DMS153 (cell line): ENCODE data around the gene ADIPOR2.
A peak's percentile ranks its signal among the peaks of the same experiment; 100 is the strongest.
"Not testable (repeated sequence)": the region's sequence is repeated elsewhere in the genome, so short reads cannot be mapped to it uniquely, and the experiment has no call there.

Experiments used
- DNase-seq: peaks from one replicate; lab custom pipeline; 2025; lab: John Stamatoyannopoulos, UW

Gene ADIPOR2

DNA sequence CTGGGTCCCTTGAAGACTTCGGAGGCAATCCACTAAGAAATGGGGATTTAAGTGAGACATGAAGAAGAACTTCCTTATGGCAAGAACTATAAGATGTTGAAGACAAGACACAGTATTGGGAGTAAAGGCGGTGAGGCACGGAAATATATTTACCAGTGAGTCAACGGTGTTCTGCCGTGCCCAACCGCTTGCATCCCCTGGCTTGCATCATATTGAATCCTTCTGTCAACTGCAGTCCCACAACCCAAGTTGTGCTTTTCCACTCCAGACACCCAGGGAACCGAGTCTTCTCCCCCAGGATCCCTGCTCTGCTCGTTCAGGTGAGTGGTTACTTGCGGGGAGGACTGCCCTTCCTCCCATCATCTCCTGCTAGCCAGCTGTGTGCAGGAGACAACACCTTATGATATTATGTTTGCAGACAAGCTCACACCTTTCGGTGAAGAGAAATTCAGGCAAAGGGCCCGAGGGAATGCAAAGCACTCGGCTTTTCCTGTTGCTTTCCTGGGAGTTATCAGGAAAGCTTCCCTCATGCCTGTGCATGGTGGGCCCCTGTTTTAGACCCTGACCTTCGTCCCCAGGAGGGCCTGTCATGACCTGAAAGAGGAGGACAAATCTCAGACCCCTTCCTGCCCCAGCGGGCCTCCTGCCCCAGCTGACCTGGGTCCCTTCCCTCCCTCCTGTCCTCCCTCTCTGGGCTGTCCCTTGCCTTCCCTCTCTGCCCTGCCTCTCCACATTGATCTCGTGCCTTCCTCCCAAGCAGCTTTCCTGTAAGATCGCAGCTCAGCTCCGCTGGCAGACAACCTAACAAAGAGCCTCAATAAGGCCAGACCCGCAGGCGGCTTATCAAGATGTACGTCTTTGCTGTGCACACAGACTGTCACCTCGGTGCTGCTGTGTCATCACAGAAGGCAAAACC is 125.2 kb downstream of the ADIPOR2 start:
- DNase-seq: no peak

DNA sequence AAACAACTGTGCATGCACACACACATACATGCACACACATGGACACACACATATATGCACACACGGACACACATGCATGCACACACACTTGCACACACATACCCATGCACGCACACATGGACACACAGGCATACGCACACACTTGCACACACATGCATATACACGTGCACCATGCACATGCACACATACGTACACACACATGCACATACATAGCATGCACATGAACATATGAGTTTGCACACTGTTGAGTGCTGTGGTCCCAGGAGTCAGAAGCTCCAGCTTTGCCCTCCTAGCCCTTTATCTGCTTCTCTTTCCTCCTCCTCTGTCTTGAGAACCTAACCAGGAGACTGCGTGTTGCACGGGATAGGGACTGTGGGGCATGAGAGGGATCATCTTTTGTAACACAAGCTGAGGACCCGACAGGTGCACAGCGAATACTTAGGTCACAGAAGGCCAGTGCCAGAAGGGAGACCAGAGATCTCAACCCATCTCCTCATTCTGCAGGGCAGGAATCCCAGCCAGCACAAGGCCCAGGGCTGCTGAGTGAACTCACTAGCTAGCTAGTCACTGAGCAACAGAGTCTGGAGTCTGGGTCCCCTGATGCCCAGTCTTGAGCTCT is 126.0 kb downstream of the ADIPOR2 start:
- no peak for DNase-seq

DNA sequence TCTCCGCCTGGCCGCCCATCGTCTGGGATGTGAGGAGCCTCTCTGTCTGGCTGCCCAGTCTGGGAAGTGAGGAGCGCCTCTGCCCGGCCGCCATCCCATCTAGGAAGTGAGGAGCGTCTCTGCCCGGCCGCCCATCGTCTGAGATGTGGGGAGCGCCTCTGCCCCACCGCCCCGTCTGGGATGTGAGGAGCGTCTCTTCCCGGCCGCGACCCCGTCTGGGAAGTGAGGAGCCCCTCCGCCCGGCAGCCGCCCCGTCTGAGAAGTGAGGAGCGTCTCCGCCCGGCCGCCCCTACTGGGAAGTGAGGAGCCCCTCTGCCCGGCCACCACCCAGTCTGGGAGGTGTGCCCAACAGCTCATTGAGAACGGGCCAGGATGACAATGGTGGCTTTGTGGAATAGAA is 127.1 kb downstream of the ADIPOR2 start:
- DNase-seq: not testable (repeated sequence)

DNA sequence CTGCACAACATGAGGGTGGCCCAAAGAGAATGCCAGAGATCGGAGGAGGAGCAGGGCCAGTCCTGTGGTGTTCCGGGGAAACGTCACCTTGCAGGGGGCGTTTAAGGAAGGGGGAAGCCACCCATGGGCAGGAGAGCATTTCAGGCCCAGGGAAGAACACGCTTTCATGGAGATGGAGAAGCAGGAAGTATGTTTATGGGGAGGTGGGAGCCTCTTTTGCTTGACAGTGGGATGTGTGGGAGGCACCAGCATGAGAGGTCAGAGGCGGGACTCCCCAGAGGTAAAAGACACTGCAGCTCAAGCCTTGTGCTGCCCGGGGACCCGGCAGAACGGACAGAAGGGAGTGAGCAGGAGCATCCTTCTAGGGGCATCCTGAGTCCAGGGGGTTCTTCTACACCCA is 128.2 kb downstream of the ADIPOR2 start:
- DNase-seq: no peak

DNA sequence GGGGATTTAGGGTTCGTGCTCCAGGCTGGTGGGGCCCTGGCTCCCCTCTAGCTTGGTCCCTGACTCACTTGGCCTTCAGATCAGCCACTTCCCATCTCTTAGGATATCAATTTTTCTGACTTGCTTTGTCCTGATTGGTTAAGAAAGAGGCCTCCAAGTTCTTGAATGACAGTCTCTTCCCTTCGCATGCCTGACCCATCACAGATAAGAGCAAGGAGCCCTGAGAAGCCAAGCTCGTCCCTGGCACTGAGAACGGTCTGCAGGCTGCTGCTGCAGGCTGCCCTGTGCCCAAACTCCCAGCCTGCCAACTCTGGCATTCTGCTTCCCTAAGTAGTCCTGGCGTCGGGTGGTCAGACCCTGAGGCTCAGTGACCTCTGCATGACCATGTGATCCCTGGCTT is 128.7 kb downstream of the ADIPOR2 start:
- no peak for DNase-seq

DNA sequence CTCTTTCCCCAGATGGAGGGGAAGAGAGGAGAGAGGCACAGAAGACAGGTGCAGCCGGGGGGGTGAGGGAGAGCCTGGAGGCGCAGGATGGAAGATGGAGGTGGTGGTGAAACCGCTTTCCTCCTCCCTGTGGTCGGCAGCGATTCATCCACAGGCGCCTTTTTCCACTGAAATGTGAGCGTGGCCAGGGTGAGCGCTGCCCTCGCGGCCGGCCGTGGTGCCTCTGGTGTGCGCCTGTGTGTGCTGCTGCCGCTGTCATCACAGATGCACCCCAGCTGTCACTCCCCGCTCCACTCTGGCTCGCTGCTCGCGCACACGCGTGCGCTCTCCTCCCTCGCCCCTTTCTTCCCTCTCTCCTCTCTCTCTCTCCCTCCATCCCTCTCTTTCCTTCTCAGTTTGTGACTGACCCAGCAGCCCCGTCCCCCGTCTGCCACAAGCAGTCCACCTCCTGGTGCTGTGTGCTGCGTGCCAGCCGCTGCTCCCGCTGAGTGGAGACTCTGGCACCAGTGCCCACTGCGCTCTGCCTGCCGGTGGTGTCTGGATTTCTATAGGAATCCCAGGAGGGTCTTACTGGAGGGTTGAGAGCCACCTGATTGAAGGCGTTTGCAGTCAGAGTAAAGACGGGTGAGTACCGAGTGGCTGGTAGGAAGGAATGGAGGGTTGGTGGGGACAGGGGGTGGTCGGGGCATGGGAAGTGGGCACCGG is 129.5 kb downstream of the ADIPOR2 start, which contains the start of gene LRTM2:
TSS of gene LRTM2 (plus strand) at position 375 of the 705 bp plus-strand sequence. CDS start 7,584 bp downstream, outside the sequence.
- no peak for DNase-seq

DNA sequence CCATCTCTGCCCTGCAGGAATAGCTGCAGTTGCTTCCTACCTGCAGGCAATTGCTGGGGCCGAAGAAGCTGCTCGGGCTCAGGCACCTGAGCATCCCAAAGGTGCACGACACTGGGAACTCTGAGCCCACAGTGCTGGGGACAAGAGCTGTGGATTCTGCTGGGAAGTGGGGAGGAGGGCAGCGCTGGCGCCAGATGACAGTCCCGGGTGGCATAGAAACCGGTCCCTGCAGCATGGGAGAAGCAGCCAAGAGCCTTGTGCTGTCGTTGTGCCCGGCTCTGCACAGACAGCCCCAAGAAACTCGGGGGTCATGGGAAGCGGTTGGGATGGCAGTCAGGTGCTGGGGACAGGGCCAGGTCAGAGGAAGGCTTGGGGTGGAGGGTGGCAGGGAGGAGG is 130.0 kb downstream of the ADIPOR2 start:
- DNase-seq: no peak

DNA sequence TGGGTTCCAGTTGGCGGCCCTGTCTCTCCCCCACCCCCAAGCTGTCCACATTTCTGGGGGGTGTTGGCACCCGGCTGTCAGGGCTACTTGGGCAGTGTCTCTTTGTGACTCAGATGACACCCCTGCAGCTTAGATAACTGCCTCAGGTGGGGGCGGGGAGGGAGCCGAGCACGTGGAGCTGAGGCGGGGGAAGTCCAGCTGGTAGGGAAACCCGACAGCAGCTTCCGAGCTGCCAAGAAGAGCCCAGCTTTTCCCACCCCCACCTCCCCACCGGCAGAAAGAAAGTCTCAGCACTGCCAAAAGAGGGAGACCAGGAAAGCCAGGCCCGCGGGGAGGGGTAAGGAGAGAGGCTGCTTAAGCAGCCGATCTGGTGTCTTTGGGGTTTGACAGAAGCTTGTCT is 130.9 kb downstream of the ADIPOR2 start:
- no peak for DNase-seq

DNA sequence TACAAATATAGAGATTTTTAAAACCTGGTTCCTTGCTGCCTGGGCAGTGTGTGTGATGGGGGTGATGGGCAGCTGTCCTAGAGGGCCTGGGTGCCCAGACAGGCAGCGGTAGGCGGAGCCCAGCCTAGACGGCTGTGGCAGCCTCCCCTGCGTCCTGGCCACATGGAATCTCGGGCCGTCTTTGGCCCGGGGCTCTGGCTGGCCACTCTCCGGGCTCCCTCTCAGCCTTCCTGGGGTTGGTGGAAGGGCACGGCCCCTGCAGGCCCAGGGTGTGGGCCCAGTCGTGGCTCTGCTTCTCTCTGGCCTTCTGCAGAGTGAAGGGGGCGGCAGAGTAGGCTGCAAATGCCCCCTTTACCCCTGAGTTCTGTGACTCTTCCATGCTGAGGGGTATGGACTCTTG is 131.8 kb downstream of the ADIPOR2 start:
- DNase-seq: no peak

DNA sequence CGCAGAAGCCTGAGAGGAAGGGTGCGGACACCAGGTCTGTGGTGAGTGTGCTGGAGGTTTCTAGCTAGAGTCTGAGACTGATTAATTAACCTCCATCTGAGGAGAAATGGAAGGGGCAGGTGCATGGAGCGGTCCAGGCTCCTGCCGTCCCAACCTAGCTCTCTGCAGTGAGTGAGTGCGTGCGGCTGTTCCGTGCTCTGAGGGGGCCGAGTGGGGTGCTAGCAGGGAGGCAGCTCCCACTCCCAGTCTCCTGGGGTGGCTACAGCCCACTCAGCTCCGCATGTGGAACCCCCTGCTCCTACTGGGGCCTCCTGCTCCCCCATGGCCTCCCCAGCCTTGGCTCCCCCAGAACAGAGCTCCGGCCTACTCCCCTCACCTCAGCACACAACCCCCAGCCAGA is 132.4 kb downstream of the ADIPOR2 start:
- no peak for DNase-seq

DNA sequence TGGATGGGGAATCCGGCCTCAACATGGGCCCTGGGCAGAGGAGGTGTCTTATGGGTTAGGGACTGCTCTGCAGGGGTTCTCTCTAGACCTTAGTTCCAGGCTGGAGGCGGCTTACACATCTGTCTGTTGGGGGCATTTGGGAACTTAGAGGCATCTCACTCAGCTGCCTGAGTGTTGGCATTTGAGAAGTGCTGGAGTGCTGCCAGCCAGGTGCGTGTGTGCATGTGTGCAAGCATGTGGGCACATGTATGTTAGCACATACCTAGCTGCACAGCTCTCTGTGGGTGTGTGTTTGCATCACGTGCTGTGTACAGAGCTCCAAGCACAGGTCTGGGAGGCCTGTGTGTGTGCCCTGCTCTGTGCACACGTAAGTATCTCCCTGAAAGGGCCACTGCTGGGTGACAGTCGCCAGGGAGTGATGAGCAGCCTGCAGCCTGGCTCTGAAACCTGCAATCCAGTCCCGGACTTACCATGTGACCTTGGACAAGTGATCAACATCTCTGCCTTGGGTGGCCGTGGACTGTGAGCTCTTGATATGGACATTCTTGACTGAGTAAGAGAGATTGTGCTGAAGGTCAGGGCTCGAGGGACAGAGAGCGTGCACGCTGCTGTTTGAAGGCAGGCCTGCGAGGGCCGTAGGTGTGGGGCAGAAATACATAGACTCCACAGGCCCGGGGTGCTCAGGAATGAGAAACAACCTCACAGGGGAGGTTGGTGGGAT is 134.7 kb downstream of the ADIPOR2 start:
- DNase-seq: no peak

DNA sequence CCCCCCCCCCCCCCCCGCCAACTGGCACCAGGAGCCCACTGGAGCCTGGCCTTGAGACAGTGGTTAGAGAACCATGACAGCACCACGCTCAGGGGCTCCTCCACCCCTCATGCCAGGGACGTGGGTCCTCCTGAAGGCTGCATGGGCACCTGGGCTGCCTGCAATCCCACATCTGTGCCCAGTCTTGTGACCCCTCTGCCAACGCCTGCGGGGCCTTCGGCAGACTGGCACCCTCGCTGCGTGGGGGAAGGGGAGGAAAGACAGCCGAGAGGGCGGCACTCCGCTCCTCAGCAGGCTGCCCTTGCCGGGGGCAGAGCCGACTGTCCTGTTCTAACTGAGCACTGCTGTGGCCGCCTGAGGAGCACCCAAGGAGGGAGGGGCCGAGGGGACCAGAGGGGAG is 135.5 kb downstream of the ADIPOR2 start:
- no peak for DNase-seq

DNA sequence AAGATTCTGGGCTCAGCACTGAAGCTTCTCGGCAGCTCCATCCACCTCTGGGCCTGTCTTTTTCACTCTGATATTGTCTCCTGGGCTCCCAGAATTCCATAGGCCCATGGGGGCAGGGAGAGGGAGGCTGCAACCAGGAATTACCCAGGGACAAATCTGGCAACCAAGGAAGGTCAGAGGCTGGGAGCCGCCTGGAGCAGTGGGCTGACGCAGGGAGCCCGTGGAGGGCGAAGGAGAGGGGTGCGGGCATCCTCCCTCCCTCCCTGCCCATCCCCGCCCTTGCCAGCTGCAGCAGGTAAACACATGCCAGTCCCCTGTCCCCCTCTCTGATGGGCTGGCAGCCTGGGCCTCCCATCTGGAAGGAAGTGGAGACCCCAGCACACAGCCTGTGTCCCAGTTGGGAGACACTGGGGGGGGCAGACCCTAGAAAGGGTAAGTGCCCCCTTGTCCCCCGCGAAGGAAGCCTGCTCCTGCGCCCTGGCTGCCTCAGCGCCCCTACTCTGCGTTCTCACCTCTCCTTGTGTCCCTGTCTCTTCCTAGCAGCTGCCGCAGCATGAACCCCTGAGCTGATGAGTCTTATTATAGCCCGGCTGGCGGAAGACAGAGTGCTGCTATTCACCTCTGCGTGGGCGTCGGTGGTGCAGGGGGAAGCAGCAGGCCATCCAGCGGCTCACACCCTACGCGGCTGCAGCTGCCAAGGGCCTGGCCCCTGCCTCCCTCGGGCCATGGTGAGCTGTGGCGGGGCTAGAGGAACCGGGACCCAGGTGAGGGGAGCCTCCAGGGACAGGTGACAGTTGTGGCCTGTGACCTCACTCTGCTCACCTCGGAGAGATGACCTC is 136.2 kb downstream of the ADIPOR2 start:
- no peak for DNase-seq

DNA sequence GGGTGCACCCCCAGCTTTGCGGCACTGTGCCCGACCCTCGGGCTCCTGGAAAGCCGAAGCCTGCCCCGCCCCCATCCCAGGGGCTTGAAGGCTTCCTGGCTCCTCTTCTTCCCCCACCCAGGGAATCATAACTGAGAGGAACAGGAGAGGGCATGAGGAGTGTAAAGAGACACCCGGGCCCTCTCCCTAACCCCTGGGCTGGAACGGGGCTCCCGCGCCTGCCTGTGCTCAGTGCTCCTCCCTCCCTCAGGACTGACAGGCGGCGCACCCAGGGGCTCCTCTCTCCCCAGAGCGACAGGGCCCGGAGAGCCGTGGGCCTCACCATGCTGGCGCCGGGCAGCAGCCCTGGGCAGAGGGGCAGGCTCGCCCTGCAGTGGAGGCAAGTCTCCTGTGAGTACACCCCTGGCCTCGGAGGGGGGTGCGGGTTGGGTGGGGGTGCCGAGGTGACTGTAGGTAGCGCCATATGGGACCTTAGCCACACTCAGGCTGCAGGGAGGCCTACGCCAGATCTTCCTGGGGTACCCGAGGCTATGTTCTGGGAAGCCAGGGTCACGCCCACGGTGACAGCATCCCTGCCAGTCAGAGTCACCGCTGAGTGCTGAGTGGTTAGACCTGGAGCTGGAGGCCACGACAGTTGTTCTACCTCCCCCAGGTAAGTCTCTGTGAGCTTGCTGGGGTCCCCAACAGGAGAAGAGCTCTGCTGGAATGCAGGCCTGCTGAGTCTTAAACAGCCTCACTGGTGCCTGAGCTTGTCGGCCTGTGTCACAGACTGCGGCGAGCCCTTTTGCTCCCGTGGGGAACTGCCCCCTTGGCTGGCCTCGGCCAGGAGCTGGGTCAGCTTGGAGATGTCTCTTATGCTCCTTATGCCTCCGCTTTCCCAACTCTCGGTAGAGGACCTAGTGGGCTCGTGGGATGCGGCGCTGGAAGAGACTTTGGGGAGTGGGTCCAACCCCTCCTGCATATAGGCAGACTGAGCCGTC is 137.2 kb downstream of the ADIPOR2 start:
- no peak for DNase-seq

DNA sequence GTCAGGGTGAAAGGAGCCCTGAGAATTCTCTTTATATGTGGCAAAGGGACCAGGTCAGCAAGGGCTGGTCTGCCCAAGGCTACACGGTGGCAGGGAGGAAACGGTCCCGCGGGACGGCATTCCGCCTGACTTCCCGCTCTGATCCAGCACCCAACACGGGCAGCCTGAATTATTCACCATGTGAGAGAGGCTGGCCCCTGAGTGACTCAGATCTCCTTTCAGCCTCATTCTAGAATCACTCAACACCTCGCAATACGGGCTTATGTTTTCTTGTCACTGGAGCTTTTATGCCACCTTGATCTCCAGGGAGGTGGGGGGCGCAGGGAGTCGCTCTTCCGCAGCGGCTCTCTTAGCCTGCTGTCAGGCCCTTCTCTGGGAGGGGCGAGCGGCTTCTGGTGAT is 138.0 kb downstream of the ADIPOR2 start:
- DNase-seq: no peak

DNA sequence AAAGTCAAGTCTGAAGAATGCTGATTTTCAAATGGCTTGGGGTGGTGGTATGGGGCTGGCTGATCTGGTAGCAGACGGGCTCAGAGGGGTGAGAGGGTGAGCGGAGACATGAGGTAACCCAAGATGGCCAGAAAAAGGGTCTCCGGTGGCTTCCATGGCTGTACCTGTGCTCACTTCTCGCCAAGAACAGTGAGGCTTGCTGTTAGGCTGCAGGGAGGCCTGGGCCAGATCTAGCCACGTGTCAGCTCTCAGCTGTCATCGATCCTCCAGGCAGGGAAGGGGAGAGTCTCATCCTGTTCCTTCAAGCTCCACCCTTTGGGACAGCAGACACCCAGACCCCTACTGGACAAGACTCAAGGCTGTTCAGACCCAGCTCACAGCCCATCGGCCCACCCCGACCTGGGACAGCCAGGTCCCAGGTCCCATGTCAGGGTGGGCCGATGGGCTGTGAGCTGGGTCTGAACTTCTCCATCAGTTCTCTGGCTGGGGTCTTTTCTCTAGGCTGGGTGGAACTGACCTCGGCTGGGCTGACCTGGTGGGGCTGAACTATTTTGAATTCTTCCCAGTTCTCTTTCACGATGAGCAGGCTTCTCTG is 138.5 kb downstream of the ADIPOR2 start:
- DNase-seq: no peak

DNA sequence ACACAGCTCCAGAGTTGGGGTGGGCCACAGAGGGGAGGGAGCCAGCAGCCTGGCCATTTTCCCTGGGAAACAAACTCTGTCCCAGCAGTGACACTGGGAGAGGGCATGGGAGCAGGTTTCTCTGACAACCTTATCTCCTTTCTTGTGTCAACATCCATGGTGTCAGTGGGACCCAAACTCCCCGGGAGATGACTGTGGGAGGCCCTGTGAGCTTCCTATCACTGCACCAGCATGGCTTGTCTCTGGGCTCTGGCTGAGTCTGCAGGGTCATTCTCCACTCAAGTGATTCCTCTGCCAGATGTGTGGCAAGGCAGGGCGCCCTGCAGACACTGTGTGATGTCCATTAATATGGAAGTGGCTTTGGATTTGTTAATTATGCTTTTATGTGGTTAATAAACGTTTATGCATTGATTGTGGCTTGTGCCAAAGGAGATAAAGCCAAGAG is 139.6 kb downstream of the ADIPOR2 start:
- DNase-seq: no peak

DNA sequence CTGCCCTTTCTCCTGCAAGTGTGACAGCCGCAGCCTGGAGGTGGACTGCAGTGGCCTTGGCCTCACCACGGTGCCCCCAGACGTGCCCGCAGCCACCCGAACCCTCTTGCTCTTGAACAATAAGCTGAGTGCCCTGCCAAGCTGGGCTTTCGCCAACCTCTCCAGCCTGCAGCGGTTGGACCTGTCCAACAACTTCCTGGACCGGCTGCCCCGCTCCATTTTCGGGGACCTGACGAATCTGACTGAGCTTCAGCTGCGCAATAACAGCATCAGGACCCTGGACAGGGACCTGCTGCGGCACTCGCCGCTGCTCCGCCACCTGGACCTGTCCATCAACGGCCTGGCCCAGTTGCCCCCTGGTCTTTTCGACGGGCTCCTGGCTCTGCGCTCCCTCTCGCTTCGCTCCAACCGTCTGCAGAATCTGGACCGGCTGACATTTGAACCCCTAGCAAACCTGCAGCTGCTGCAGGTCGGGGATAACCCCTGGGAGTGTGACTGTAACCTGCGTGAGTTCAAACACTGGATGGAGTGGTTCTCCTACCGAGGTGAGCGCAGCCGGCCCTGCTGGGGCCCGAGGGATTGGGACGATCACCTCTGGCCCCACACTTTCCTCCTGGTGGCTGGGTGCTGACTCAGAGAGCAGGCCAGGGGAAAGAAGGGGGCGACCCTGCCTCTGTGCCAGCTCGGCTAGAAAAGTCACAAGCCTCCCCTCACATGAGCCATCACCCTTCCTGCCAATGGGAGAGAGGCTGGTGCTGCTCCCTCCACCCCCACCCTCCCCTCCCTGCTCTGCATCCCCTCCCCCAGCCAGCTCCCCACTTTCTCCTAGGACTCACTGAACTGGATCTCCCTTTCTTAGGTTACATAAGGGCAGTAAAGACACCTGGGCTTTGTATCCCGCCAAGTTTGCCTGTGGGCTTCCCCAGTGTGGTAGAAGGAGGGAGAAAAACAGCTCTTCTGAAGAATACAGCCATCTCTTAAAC is 140.4 kb downstream of the ADIPOR2 start:
- DNase-seq: peak; percentile 18
